NCI-H1930 (cell line): ENCODE results near the gene ZNF429.
"Not testable (repeated sequence)": the region's sequence is repeated elsewhere in the genome, so short reads cannot be mapped to it uniquely, and the experiment has no call there.

Experiments
- DNase-seq, 2 experiments: peaks; one replicate each; lab custom pipeline; 2025; lab: John Stamatoyannopoulos, UW

The ZNF429 gene

DNA sequence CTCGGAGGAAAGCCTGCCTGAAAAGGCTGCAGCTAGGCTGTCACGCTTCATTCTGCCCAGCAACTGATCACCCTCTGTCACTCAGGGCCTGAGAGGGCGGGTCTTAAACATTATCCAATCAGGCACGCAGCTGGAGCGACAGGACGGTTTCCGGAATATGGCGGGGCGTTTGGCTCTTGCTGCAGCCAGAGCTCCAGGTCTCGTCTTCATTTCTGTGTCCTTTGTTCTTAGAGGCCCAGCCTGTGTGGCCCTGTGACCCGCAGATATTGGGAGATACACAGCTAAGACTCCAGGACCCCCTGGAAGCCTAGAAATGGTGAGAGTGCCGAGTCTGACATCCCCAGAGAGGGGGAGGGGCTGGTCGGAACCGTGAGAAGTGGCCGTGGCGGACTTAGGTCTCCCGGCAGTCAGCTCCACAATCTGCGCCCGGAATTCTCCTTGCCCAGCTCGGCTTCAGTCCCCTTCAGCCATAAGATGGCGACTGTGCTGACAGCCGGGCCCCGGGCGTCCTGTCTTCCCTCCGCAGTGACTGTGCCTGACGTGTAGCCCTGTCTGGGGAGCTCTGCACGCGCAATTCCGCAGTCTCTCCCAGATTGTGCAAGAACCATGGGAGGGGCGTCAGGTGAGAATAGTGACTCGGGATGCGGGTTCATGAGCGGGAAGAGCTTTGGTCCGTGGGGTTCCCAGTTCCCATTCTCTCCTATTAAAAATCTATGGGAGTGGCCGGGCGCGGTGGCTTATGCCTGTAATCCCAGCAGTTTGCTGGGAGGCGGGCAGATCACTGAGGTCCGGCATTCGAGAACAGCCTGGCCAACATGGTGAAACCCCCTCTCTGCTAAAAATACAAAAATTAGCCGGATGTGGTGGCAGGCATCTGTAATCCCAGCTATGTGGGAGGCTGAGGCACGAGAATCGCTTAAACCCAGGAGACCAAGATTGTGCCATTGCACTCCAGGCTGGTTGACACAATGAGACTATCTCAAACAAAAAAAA is at the start of gene ZNF429:
ZNF429 (plus strand) TSS at position 144 of the 993 bp plus-strand sequence; CDS start at position 314, 170 bp downstream.
- DNase-seq: peak; percentile 9 to 12

DNA sequence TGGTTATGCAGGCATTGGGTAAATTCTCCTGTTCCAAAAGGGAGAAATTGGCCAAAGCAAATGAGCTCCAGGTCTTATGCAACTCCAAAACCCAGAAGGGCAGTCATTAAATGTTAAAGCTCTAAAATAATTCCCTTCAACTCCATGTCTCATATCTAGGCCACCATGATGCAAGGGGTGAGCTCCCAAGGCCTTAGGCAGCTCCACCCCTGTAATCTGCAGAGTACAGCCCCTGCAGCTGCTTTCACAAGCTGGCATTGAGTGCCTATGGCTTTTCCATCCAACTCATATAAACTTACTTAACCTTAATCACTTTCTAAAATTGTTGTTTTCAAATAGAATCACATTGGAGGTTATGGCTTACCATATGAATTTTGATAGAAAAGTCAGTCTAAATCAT is 44.7 kb upstream of the ZNF429 start:
- no peak for DNase-seq

- DNase-seq: no peak
These were observed 42.9 kb upstream of the ZNF429 start for GRCh38 chr19:21462540-21462939.

DNA sequence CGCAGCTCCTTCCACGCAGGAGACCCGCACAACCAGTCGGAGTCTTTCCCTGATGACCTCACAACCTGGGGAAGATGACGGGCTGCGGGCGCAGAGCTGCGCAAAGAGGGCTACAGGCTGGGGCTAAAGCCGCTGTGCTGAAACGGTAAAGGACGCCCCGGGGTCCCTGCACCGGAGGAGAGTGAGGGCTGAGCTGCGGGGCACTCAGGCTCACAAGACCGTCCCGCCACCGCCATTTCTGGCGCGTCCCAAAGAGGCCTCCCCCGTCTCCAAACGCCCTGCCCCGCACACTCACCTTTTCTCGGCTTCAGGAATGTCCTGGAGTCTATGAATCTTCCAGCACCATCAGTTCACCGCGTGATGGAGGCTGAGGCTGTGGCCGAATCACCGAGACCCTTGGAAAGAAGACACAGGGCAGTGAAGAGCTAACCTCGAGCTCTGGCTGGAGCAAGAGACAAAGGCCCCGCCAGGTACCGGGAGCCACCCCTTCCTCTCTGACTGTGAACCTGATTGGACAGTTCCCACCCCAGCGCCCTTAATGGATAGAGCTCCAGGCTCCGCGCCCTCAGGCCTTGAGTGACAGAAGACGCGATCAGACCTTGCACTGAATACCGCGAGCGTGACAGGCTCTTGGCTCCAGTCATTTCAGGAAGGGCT is 41.8 kb upstream of the ZNF429 start:
- DNase-seq: peak in 1 of 2 experiments; percentile 7

DNA sequence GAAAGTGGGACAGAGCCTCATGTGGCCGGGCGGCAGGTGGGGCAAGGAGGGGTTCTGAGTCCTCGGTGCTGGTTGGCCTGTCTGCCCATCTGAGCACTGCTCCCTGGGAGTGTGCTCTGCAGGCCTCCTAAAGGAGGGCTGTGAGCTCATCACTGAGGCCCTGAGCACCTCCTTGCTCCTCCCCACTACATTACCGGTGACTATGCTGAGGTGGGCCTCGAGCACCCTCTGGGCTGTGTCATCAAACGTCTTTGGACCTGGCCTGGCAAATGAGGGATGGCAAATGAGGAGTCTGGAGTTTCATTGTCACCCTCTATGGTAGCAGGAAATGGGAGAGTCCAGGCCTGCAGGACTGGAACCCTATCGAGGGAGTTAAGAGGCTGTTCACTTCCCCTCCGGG is 38.8 kb upstream of the ZNF429 start:
- DNase-seq: no peak

DNA sequence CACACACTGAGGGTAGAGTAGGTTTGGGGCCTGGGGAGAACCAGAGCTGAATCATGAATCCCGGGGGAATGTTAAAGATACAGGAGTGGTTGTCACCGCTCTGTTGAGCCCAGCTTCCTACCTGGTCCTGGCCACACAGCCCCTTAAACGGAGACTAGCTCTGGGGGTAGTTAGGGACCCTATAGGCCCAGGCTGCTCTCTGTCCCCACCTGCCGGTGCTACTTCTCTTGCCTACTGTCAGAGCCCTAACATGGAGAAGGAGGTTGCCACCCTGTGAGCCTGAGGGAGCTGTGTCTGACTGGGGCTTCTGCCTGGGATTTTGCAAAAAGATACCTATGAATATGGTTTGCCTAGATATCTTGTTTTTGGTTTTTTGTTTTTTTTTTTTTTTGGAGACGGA is 36.6 kb upstream of the ZNF429 start:
- no peak for DNase-seq

DNA sequence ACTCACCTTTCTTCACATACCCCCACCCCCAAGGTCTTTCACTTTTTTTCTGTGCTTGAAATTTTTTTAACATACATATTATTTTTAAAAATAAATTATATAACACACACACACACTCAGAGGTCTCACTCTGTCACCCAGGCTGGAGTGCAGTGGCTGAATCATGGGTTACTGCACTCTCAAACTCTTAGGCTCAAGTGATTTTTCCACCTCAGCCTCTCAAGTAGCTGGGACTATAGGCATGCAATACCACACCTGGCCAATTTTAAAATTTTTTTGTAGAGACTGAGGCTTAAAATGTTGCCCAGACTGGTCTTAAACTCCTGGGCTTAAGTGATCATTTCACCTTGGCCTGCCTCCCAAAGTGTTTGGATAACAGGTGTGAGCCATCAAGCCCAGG is 32.9 kb upstream of the ZNF429 start:
- DNase-seq: no peak

GRCh38 chr19:21474671-21475181 is 30.7 kb upstream of the ZNF429 start:
- peak in 1 of 2 experiments; percentile 1 for DNase-seq

GRCh38 chr19:21482361-21482760 is 23.0 kb upstream of the ZNF429 start:
- not testable (repeated sequence) for DNase-seq

GRCh38 chr19:21482863-21483276 is 22.5 kb upstream of the ZNF429 start:
- no peak for DNase-seq

DNA sequence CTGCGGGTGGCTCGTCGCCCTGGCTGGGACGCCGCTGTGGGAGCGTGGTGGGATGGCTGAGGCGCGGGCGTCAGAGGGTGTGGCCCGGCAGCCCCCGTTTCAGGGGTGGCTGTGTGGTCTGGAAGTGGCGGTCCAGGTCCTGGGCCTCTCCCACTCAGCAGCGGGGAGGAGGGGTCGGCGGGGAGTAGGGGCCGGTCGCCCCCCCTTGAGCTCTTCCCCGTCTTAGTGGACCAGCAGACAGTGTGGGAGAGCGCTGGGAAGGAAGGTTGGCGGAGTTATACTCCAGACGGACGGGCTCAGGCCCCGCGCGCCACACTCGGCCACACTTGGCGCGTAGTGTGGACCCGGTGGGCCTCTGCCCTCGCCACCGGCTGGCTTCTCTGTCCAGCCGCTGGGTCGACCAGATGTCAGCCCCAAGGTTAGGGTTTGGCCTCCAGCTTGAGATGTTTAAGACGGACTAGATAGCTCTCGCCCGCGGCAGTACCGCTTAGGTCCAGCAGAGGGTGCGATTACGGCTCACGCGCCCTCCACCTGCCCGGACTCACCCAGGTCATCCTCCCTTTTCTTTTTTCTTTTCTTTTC is 21.7 kb upstream of the ZNF429 start:
- no peak for DNase-seq

DNA sequence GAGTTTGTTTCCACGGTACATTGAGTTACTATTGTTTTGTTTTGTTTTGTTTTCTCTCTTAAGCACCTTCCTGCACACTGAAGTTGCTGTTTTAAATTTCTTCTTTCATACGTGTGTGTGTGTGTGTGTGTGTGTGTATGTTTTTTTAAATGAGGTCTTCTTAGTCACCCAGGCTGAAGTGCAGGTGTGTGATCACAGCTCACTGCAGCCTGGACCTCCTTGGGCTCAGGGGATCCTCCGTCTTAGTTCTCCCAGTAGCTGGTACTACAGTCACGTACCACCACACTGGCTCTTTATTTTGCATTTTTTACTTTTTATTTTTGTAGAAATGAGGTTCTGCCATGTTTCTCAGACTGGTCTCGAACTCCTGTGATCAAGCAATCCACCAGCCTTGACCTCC is 20.8 kb upstream of the ZNF429 start:
- DNase-seq: no peak

DNA sequence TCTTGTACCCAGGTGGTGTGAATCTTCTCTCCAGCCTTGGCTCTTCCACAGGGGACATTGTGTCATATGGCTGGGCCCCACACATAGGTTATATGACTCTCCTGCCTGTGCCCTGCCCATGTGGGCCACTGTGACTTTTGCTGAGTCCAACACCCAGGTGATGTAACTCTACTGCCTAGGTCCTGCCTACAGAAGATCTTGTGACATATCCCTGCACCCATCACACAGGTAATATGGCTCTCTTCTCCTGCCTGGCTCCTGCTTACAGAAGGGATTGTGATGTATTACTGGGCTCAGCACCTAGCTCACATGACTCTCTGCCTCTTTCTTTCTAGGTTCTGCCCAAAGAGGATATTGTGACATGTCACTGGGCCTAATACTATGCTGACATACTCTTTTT is 19.5 kb upstream of the ZNF429 start:
- no peak for DNase-seq

DNA sequence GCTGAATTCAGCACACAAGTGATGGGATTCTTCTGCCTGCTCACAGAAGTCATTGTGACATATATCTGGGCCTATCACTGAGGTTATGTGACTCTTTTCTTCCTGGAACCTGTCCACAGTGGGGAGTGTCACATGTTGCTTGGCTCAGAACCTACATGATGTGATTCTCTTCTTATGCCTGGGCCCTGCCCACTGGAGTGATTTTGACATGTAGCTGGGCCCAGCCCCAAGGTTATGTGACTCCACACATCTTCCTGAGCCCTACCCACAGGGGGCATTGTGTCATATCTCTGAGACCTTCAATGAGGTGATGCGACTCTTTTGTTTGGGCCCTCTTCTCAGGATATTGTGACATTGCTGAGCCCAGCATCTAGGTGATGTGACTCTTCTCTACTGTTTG is 17.4 kb upstream of the ZNF429 start:
- DNase-seq: no peak

GRCh38 chr19:21491146-21491545 is 14.3 kb upstream of the ZNF429 start:
- DNase-seq: no peak

DNA sequence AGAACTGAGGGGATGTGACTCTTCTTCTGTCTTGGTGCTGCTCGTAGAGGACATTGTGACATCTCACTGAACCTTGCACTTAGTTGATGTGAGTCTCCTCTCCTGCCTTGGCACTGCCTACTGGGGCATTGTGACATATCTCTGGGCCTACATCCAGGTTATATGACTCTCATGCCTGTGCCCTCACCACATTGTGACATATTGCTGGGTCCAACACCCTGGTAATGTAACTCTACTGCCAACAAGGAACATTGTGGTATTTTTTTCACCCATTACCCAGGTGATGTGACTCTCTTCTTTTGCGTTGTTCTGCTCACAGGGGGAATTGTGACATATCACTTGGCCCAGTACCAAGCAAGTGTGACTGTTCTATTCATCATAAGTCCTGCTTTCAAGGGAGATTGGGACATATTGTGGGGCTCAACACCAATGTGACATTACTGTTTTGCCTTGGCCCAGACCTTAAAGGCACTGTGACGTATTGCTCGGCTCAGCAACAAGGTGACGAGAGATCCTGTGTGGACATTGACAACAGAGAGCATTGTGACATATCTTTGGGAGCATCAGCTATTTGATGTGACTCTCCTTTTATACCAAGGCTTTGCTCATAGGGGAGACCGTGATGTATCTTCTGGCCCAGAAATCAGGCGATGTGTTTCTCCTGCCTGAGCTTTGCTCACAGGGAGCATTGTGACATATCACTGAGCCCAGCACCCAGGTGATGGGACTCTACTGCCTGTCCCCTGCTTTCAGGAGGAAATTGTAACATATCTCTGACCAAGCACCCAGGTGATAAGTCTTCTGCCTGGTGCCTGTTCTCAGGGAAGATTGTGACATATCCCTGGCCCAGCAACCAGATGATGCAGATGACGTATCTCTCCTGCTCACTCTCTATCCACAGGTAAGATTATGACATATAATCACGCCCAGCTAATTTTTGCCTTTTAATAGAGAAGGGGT is 12.2 kb upstream of the ZNF429 start:
- no peak for DNase-seq

- no peak for DNase-seq
These were observed 8.5 kb upstream of the ZNF429 start for GRCh38 chr19:21496876-21497275.

- no peak for DNase-seq
These were observed 6.8 kb upstream of the ZNF429 start for GRCh38 chr19:21498651-21499050.

DNA sequence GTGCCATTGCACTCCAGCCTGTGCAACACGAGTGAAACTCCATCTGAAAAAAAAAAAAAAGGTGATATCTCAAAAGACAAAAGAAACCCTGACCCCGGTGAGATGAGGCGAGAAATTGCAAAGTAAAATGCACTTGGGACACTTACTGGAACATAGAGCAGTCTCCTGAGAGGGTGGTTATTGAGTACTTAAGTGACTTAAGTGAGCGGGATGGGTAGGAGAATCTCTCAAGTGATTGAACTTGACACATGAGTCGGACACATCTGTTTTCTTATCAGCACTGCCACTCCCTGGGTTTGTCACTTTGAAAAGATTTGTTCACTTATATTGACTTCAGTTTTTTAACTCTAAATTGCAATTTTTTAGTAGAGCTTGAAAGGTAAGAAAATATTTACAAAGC is 2.8 kb downstream of the ZNF429 start:
- DNase-seq: no peak

GRCh38 chr19:21511058-21511457 is 5.7 kb downstream of the ZNF429 start:
- DNase-seq: not testable (repeated sequence)

GRCh38 chr19:21512609-21513008 is 7.2 kb downstream of the ZNF429 start:
- not testable (repeated sequence) for DNase-seq
